HG03354 (cell line): ENCODE measurements around the gene CYP27C1.

Experiments
- ATAC-seq: cut with Tn5 transposase; IDR thresholded peaks from one replicate; pipeline ENCODE4 v1.9.1; 2021; ENCODE audit warnings: mild to moderate bottlenecking; ENCODE audit not compliant: unreplicated experiment, poor library complexity, severe bottlenecking

CYP27C1 gene

DNA sequence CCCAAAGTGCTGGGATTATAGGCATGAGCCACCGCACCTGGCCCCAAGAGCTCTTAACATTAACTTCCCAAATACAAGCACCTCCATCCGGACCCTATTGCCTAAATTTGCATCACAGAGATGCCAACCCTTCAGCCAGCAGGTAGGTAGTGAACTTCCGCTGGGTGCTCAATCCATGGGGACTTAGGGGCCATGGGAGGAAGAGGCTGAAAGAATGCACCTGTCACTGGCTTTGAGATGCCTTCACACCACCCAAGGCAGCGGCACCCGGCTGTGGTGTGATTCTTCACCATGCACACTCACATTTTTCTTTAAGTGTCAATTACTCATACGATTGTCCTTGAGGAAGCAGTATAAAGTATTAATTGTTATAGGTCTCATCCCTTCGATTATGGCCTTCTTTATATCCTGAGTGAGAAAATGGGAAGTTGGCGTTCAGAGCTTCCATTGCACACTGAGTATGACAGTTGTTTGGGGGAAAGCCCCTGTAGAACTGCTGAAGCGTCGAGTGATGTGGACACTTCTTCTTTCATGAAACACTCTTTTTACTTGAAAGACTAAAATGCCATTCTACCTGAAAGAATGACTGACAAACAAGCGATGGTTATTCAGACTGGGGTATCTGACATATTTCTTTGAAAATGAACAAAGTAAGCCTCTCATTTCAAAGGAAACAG is 61.3 kb downstream of the CYP27C1 start:
- peak; percentile 65 for ATAC-seq

DNA sequence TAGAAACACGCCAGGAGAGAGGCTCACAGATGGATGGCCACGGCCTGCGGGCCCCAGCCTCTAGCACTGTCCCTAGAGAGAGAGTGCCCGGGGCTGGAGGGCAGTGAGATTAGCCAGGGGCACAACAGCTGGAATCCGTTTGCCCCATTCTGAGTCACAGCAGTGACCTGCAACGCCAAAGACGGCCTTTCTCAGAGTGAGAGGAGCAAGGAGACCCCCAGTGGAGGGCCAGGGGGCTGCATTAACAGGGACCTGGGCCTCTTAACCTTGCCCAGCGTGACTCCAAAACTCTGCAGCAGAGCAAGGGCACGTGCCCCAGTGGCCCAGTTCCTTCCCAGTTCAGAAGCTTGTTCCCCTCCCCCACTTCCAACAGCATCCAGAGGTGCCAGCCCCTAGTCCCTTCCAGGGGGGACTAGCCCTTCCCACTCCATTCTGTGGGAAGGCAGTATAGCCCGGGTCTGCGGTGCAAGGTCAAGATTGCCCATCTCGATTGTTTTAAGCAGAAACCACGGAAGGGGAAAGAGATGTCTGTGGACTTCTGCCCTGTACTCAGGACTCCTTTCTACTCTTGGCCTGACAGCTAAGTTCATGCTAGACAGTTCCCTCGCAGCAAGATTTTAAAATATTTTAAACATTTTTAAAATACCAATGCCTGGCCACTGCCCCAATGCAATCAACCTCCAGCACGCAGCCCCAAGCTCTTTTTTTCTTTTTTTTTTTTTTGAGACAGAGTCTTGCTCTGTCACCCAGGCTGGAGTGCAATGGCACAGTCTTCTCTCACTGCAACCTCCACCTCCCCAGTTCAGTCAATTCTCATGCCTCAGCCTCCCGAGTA is 62.2 kb downstream of the CYP27C1 start:
- ATAC-seq: no peak

DNA sequence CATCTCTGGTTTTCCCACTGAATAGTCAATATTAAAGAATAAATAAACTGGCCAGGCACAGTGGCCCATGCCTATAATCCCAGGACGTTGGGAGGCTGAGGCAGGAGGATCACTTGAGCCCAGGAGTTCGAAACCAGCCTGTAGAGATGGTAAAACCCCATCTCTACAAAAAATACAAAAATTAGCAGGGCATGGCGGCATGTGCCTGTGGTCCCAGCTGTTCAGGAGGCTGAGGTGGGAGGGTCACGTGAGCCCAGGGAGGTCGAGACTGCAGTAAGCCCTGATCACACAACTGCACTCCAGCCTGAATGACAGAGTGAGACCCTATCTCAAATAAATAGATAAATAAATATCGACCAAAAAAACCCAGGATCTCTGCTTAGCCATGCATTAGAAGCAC is 63.0 kb downstream of the CYP27C1 start:
- ATAC-seq: no peak

DNA sequence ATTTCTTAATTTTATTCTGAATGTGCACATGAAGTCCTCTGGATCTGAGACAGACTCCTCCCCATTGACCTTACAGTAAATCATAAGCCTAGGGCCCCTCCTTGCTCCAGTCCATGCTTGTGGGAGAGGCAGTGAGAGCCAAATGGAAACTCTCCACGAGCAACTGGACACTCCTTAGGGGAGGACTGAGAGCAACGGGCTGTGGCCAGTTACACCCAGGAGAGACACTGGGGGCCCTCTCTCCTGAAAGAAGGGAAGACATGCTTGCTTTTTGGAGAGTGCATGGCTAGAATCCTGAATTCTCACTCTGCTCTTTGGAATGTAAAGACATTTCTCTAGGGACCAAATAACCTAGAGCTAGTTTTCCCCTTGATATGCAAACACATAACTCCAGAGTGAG is 64.2 kb downstream of the CYP27C1 start:
- no peak for ATAC-seq

DNA sequence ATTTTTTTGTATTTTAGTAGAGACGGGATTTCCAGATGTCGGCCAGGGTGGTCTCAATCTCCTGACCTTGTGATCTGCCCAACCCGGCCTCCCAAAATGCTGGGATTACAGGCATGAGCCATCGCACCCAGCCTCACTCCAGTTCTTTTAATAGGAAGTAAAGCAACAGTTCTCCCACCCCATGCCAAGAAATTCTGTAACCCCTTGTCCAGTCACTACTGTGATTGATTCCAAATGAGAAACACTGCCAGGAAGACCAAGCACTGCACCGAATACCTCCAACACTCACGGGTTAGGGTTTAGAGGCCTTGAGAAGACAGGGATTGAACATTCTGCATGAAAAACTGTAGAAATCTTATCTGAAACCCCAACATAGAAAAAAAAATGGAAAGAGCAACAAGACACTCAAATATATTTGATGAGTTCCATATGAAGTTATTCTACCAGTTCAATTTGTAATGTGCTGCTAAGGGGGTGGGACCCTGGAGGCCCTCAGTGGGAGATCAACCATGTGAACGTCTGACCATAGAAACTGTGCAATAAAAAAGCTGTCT is 65.0 kb downstream of the CYP27C1 start:
- no peak for ATAC-seq

DNA sequence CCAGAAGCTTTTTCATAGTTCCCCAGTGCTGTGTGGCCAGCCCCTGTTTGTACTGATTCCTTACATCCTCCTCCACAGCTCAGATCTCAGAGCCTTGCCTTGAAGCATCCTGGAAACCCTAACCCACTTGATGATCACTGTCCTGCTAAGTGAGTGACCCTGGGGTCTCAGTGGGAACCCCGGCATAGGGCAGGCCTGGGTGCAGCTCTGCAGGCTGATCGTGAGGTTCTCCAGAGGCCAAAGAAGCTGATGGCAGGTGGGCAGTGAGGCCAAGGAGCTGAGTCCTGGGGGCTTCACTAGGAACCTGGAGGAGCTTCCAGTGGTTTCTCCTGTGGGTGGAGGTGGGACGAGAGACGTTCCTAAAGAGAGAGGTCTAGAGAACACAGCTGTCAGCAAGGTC is 65.7 kb downstream of the CYP27C1 start:
- ATAC-seq: no peak

DNA sequence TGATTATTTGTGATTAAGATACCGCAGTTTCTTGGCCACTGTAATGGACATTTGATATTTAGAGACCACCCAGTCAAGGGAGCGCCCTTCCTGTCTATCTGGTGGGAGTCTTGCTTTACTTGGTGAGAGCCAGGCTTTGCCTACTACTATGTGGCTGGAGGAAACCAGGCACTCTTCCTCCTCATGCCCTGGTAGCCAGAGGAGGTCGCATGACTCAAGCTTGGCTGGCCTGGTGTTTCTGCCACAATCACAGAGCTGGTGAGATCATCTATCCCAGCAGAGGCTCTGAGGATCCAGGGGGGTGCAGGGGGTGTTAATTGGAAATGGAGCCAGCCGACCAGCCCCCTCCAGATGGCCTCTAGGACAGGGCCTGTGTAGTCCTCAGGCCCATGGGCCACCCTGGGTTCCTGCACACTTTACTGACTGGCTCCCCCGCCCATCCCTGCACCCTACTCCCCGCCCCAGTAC is 66.4 kb downstream of the CYP27C1 start:
- no peak for ATAC-seq

DNA sequence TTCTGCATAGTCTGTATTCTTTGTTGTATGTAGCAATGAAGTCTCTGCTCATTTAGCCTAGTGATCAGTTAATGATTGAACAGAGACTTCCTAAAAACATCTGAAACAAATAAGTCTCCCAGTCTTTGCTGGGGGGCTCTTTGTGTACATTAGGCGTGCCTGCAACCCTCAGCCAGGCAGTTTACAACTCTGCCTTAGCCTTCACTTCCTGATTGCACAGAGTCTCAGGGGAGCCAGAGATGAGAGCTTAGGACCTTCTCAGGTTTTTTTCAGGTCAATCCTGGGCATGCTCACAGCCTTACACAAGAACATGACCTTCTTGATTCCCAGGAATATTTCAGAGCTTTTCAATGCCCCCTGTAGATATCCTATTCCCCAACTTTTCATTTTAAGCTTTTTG is 69.1 kb downstream of the CYP27C1 start:
- ATAC-seq: no peak

DNA sequence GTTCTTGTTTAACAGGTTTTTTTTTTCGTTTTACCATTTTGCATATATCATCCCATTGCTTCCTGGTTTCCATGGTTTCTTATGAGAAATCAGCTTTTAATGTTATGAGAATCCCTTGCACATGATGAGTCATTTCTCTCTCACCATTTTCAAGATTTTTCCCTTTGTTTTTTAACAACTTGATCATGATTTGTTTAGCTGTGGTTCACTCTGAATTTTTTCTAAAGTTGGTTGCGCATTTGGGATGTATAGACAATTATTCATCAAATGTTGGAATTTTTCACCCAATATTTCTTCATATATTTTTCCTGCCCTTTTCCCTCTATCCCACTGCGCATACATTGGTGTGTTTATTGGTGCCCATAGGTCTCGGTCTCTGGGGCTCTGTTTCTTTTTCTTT is 70.7 kb downstream of the CYP27C1 start:
- no peak for ATAC-seq

DNA sequence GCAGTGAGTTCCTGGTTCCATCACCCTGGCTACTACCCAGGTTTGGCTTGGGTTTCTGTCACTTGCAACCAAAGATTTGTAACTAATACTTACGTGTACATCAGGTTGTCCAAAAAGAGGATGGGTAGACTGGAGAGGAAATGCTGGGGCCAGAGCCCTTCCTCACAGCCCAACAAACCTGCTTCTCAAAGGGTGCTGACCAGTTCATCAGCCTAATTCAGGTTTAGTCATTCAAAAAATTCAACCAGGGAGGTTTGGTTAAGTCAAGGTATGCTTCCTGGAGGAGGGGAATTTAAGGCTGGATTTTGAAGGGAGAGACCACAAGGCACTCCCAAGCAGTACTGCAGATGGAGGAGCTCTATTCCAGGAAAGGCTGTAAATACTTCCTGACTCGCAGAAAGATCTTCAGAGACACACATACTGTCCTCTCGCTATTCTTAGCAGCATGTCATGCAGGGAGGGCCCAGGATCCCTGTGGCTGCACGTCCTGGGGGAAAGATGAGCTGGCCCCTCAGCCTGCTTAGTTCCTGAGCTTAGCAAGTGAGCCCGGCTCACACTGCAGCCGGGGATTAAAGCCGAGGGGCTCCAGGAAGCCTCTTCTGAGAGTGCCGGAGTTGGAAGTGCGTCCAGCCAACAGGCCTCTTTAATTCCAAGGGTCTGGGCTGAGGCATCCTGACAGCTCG is 73.1 kb downstream of the CYP27C1 start:
- no peak for ATAC-seq

DNA sequence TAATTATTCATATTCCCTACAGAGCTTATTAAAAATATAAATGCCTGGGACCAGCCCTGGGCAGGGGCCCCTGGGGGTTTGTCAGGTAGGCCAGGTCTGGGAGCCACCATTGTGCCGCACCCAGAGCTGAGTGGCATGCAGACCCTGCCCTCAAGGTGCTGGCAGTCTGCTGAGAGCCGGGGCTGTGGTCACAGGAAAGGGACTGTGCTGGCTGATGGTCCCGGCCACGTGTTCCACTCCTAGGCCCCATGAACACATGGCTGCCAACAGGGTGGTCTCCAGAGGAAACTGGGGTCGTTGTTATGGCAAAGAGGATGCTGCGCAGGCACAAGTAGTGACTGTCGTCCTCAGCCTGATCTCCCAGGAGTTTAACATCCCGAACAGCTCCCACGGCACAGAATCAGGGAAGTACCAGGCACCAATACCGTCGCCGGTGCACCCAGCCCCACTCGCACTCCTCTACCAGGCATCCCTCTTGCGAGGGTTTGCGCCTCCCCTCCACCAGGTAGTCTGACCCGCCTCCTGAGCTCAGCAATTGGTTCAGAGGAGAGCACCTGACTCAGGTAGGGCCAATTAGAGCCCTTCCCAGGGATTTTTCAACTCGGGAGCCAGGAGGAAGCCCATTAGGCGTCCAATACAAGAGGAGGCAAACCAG is 73.9 kb downstream of the CYP27C1 start:
- no peak for ATAC-seq

DNA sequence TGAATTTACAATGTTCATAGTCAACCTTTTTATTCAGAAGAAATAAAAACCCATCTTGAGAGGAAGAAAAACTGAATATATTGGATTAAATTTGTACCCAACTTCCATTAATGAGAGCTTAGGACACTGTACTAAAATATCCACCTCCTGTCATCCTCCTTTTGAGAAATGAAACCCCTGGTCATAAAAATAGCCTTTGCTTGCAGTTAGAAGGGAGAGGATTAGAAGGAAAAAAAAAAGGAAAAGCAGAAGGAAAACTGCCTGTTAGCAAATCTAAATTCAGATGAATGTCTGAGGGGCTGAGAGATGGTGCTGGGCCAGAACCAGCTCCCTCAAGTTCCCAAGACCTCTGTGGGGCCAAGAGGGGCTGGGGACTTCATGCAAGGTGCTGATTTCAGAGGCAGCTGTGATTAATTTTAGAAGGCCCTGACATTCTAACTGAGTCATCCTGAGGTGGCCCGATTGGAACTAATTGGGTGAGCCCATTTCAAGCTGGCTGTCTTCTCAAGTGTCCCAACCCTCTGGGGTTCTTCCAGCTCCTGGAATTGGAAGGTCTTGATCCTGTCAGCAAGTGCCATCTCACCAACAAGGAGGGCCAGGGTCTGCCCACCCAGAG is 74.7 kb downstream of the CYP27C1 start:
- no peak for ATAC-seq

DNA sequence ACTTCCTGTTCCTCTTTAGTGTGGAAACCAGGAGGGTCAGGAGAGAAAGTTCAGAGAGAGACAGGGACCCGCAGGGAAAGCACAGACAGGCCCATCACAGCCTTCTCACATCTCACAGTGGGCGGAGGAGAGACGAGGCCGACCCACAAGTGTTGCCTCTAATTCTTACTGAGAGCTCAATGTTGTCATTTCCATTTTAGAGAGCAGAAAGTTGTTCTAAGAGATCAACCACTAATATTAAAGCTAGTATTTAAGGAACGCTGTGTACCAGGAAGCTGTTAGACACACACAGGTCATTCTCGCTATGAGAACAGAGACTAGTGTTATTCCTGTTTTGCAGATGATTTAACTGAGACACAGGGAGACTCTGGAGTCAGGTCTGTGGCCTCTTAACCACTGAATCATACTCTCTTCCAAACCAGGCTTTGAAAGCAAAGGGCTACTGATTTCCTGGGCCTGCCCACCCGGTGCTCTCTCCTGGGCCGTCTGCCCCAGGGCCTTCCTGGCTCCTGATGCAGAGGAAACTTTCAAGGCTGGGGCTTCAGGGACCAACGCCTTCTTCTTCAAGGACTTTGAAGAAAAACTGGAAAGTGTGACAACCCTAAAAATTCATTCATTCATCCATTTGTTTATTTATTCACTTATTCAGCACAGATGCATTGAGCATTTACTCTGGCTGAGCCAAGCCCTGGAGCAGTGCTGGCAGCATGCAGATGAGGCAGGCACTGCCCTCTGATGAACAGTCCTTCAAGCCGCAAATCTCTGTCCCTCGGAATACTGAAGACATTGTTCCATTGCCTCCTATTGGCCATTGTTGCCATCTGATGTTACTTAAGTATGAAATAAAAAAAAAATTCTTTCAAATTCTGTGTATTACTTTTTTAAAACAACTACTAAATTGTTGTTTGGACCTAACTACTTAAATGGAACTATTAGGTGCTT is 76.0 kb downstream of the CYP27C1 start:
- no peak for ATAC-seq

DNA sequence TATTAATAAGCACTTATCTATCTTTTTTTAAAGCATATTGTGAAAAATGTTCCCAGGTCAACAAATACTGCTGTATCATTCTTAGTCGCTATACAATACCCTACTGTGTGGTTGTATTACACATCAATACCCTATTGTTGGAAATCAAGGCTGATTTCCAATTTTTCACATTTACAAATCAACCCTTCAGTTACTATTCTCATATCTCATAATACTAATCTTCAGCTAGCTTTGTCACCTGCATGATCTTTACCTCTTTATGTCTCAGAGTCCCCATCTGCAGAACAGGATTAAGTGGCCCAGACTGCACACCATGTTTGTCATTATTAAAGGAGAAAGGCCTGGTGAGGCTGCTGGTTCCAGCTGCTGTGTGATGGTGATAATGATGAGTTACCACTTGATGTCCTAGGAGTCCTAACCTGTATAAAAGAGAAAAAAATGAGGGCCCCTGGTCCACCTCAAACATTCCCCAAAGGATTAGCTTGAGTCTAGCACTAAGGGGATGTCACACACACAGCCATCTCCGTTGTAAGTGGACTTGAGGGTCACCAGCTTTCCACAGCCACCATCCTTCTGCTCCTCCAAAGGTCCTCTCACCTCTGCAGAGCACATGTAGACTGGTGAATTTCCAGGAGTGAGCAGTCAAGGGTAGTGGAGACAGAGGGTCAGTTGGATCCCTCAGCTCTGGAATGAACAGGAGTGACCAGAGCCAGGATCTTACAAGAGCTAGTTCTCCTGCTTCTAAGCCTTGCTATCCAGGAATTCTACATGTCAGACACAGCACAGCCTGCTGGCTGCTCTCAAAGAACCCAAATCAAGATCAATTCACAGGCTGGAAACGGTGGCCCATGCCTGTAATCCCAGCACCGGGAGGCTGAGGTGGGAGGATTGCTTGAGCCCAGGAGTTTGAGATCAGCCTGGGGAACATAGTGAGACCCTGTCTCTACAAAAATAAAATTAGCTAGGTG is 77.2 kb downstream of the CYP27C1 start:
- ATAC-seq: no peak

DNA sequence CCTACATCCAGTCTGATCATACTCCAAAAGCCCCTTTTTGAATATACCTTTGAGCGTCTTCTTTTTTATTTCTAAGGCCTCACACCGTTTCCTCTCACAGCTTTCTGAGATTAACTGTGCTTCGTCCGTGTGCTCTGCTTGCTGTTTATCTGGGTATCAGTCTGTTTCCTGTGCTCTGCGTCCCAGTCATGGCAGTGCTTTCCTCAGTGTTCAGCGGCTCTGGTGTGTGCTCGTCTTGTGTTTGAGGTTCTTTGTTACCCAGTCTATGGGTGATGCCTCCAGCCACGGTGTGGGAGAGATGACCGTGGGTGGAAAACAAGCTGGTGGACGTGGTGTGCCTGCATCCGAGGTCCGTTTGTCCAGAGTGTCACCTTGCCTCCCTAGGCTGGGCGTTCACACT is 79.6 kb downstream of the CYP27C1 start:
- ATAC-seq: no peak

DNA sequence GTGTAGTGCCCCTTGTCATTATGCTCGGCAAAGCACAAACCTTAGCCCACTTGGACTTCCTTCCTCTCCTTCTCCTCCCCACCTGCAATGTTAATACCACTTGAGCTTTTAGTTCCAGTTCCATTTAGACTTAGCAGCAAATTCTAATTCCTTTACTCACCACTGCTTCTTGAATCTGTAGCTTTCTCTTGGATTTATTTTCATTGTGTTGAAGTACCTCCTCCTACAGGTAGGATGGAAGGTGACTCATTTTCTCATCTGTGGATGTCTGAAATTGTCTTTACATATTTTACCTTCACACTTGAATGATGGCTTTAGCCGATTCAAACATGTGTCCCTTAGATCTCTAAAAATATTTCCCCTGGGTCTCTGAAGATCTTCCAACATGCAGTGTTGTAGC is 80.3 kb downstream of the CYP27C1 start:
- ATAC-seq: no peak

DNA sequence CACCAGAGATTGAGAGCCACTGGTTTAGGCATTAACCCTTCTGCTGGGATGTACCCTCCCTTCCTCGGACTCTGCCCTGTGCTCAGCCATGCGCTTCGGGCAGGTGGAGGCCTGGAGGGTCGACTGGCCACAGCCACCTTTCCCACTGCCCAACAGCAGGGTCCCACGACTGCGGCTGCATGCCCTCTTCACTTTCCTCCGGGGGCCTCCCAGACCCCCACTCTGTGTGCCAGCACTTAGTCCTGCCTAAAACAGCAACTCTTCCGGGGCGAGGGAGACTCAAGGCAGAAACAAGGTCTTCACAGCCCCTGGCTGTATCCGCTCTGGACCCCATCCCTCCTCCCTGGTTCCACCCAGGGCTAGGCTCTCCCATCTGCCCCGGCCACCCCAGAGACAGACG is 81.8 kb downstream of the CYP27C1 start:
- ATAC-seq: no peak
